SH-SY5Y (cell line): ENCODE measurements around the gene DPP6.

Experiments used
- GATA2 ChIP-seq: IDR thresholded peaks from 2 replicates; pipeline ENCODE4 v1.6.1; 2011; ENCODE audit warnings: mild to moderate bottlenecking, low read depth, low read length
- GATA3 ChIP-seq: IDR thresholded peaks from 2 replicates; pipeline ENCODE4 v1.6.1; 2011; ENCODE audit warnings: low read depth, mild to moderate bottlenecking, low read length, moderate library complexity

DPP6 gene

GRCh38 chr7:154899862-154900261, 847.7 kb downstream of the DPP6 start:
- TF ChIP-seq GATA2 (no peak), GATA3 (no peak)

GRCh38 chr7:154902600-154903082, 850.4 kb downstream of the DPP6 start:
- no peak for TF ChIP-seq GATA2
- no peak for TF ChIP-seq GATA3

GRCh38 chr7:154903083-154903731, 851.0 kb downstream of the DPP6 start:
- TF ChIP-seq GATA2 (no peak), GATA3 (no peak)

- TF ChIP-seq GATA2 = no peak
- no peak for TF ChIP-seq GATA3
These were observed 852.9 kb downstream of the DPP6 start for GRCh38 chr7:154905146-154905545.

- TF ChIP-seq GATA2 = no peak
- no peak for TF ChIP-seq GATA3
These were observed 853.4 kb downstream of the DPP6 start for GRCh38 chr7:154905615-154906014.

GRCh38 chr7:154906201-154906600, 854.0 kb downstream of the DPP6 start:
- no peak for TF ChIP-seq GATA2
- no peak for TF ChIP-seq GATA3

- TF ChIP-seq GATA3 (no peak), GATA2 (no peak)
These were observed 854.6 kb downstream of the DPP6 start for GRCh38 chr7:154906736-154907355.

GRCh38 chr7:154907651-154908620, 855.7 kb downstream of the DPP6 start:
- TF ChIP-seq GATA2 = no peak
- TF ChIP-seq GATA3 = no peak

- TF ChIP-seq GATA3 (no peak), GATA2 (no peak)
These were observed 857.3 kb downstream of the DPP6 start for GRCh38 chr7:154909241-154910105.

GRCh38 chr7:154910125-154910524, 857.9 kb downstream of the DPP6 start:
- TF ChIP-seq GATA3 (no peak), GATA2 (no peak)

GRCh38 chr7:154910977-154911376, 858.8 kb downstream of the DPP6 start:
- TF ChIP-seq GATA3 (no peak), GATA2 (no peak)

GRCh38 chr7:154911411-154911810, 859.2 kb downstream of the DPP6 start:
- TF ChIP-seq GATA3 = no peak
- TF ChIP-seq GATA2 = no peak

- TF ChIP-seq GATA2 = peak; percentile 66
- TF ChIP-seq GATA3 = no peak
These were observed 859.8 kb downstream of the DPP6 start for GRCh38 chr7:154911862-154912455.
